ENCODE results near the gene TMEM156. TPM values are rescaled to one million over a fixed set of nuclear protein-coding genes. Genes with fewer than 3 reads are reported as not detected.

TMEM156 gene
- polyA plus RNA-seq, 1 of the 3 experiments (the other 2 are of a cell fraction): 0.13 TPM

DNA sequence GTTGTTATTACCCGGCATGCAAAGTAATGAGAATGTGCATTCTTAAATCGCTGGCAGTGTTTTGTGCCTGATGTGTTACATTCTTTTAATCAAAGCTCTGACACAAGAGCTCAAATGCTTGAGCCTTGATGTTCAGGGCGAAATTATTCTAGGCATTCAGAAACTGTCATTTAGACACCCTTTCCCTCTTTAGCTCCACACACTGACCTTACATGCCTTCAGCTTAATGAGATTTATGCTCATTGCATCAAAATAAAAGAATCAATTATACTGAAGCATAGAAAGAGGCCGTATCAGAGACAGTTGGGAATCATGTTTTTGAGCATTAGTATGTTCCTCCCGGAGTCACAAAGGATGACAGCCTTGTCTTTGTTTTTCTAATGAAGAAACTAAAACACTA lies 107.9 kb downstream of the TMEM156 start:
- H3K27me3 ChIP-seq (ENCODE audit: insufficient read depth): no peaks in the 10 kb centered on the region
- TF ChIP-seq MXI1 (IDR thresholded peaks at IDR 0.05; ENCODE audit: low read depth, low read length) (no peak), NRF1 (IDR thresholded peaks at IDR 0.05; ENCODE audit: low read depth, low read length) (no peak), SIN3A (IDR thresholded peaks at IDR 0.05; ENCODE audit: borderline replicate concordance, low read depth, low read length) (no peak), JUND (IDR thresholded peaks at IDR 0.05) (no peak), GATA2 (CRISPR knock-in tag; IDR thresholded peaks at IDR 0.05) (no peak)
- no peaks in the 10 kb centered on the region for H3F3A ChIP-seq (replicated peaks; ENCODE audit: insufficient read depth)
- CTCF ChIA-PET: interaction anchor here (1.3 to 1.5 kb wide), 2 partner anchors 13 to 257 kb away, joined by 4 read pairs; no protein-coding TSS in a partner anchor
- no peak for DNase-seq
- no peak overlapping the region for H3K27ac ChIP-seq (ENCODE audit: low read depth in 2 of 2, low read length in 1 of 2)
- H3K4me3 ChIP-seq (ENCODE audit: low read depth in 2 of 2, low read length in 1 of 2): no peak overlapping the region
- 78% methylated on average over 5 of the region's 5 CpGs for WGBS (ENCODE audit: low lambda C conversion rate)
- no peak overlapping the region for H2AFZ ChIP-seq (ENCODE audit: low read depth)
- no peak overlapping the region for H3K4me2 ChIP-seq
- H3K36me3 ChIP-seq (replicated peaks in 1 of 2; ENCODE audit: control insufficient read depth in 1 of 2, insufficient read depth in 2 of 2, low read length in 1 of 2): peaks cover 10 to 43% of the 10 kb centered on the region in 2 experiments
- H3K4me1 ChIP-seq (ENCODE audit: control insufficient read depth in 1 of 2, insufficient read depth in 2 of 2, low read depth in 1 of 2, low read length in 1 of 2): peaks cover 0 to 15% of the 10 kb centered on the region in 2 experiments; a peak in 2 of 4 replicates
- POLR2A ChIA-PET: no interaction called here
- no peak overlapping the region for H3K9ac ChIP-seq
- no peaks in the 10 kb centered on the region for H3K79me2 ChIP-seq (ENCODE audit: insufficient read depth)
- no peaks in the 10 kb centered on the region for H4K20me1 ChIP-seq (ENCODE audit: insufficient read depth)
- H3K9me2 ChIP-seq: no peaks in the 10 kb centered on the region
- H3K9me3 ChIP-seq: no peaks in the 10 kb centered on the region

DNA sequence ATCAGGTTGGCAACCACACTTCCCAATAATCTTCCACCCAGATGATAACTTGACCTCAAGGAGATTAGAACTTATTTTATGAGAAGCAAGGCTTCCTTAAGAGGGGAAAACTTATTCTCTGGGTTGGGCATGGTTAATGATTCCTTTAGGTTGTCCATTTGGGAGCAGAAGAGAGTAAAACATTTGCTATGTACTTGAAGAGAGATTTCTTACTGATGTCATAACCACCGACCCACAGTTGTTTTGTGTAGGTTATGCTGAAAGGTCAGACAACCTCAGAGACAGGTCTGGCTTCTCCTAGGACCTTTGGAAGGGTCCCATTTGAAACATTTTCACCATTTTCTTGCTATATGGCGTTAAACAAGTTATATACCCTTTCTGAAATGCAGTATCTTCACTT lies 108.5 kb downstream of the TMEM156 start:
- H3K4me2 ChIP-seq: no peak overlapping the region
- H3K27me3 ChIP-seq (ENCODE audit: insufficient read depth): no peaks in the 10 kb centered on the region
- peaks cover 6 to 43% of the 10 kb centered on the region in 2 experiments for H3K36me3 ChIP-seq (replicated peaks in 1 of 2; ENCODE audit: control insufficient read depth in 1 of 2, insufficient read depth in 2 of 2, low read length in 1 of 2)
- H3K9ac ChIP-seq: no peak overlapping the region
- no peaks in the 10 kb centered on the region for H4K20me1 ChIP-seq (ENCODE audit: insufficient read depth)
- TF ChIP-seq CTCF (IDR thresholded peaks at IDR 0.05): no peak
- TF ChIP-seq FOSL2 (IDR thresholded peaks at IDR 0.05; ENCODE audit: borderline replicate concordance, low read depth): no peak
- no peak for TF ChIP-seq ELF1 (IDR thresholded peaks at IDR 0.05)
- TF ChIP-seq FOXJ3 (CRISPR knock-in tag; IDR thresholded peaks at IDR 0.05): no peak
- no peak for TF ChIP-seq JUND (IDR thresholded peaks at IDR 0.05)
- TF ChIP-seq, protein P1, sequence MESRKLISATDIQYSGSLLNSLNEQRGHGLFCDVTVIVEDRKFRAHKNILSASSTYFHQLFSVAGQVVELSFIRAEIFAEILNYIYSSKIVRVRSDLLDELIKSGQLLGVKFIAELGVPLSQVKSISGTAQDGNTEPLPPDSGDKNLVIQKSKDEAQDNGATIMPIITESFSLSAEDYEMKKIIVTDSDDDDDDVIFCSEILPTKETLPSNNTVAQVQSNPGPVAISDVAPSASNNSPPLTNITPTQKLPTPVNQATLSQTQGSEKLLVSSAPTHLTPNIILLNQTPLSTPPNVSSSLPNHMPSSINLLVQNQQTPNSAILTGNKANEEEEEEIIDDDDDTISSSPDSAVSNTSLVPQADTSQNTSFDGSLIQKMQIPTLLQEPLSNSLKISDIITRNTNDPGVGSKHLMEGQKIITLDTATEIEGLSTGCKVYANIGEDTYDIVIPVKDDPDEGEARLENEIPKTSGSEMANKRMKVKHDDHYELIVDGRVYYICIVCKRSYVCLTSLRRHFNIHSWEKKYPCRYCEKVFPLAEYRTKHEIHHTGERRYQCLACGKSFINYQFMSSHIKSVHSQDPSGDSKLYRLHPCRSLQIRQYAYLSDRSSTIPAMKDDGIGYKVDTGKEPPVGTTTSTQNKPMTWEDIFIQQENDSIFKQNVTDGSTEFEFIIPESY (IDR thresholded peaks at IDR 0.05; ENCODE audit: borderline replicate concordance, low read depth): no peak
- no peak for TF ChIP-seq IRF3 (IDR thresholded peaks at IDR 0.05; ENCODE audit: low read depth, low read length)
- TF ChIP-seq MEF2A (IDR thresholded peaks at IDR 0.05; ENCODE audit: borderline replicate concordance, low read depth): no peak
- TF ChIP-seq NFIC (IDR thresholded peaks at IDR 0.05; ENCODE audit: borderline replicate concordance): no peak
- TF ChIP-seq RAD21 (IDR thresholded peaks at IDR 0.05; ENCODE audit: low read length): no peak
- no peak for TF ChIP-seq SIN3A (IDR thresholded peaks at IDR 0.05; ENCODE audit: borderline replicate concordance, low read depth, low read length)
- TF ChIP-seq RFX5 (IDR thresholded peaks at IDR 0.05; ENCODE audit: low read length): no peak
- no peak for TF ChIP-seq TCF12 (IDR thresholded peaks at IDR 0.05)
- no peak for TF ChIP-seq RXRA (IDR thresholded peaks at IDR 0.05; ENCODE audit: borderline replicate concordance, low read depth)
- no peak for TF ChIP-seq YY1 (IDR thresholded peaks at IDR 0.05; ENCODE audit: low read depth)
- TF ChIP-seq GATA2 (CRISPR knock-in tag; IDR thresholded peaks at IDR 0.05): no peak
- no peak overlapping the region for H2AFZ ChIP-seq (ENCODE audit: low read depth)
- no peaks in the 10 kb centered on the region for H3K9me3 ChIP-seq
- no peak for DNase-seq
- CTCF ChIA-PET: interaction anchor here (1.3 kb wide), 1 partner anchor 258 kb away, joined by 4 read pairs; no protein-coding TSS in a partner anchor
- peaks cover 0 to 15% of the 10 kb centered on the region in 2 experiments; a peak in 2 of 4 replicates for H3K4me1 ChIP-seq (ENCODE audit: control insufficient read depth in 1 of 2, insufficient read depth in 2 of 2, low read depth in 1 of 2, low read length in 1 of 2)
- no peak overlapping the region for H3K27ac ChIP-seq (ENCODE audit: low read depth in 2 of 2, low read length in 1 of 2)
- H3F3A ChIP-seq (replicated peaks; ENCODE audit: insufficient read depth): no peaks in the 10 kb centered on the region
- no peaks in the 10 kb centered on the region for H3K79me2 ChIP-seq (ENCODE audit: insufficient read depth)
- 61% methylated on average over 2 of the region's 2 CpGs for WGBS (ENCODE audit: low lambda C conversion rate)
- no peak overlapping the region for H3K4me3 ChIP-seq (ENCODE audit: low read depth in 2 of 2, low read length in 1 of 2)
- POLR2A ChIA-PET: no interaction called here
- H3K9me2 ChIP-seq: no peaks in the 10 kb centered on the region
